ENCODE measurements around the gene TMC2.

- TF ChIP-seq POLR2A (IDR thresholded peaks at IDR 0.05) (no peak), CTCF (IDR thresholded peaks at IDR 0.05) (peak; percentile 51 to 85 (median 66))
These were observed 14.7 kb upstream of the TMC2 start for GRCh38 chr20:2521369-2522305.
